Measurements from ENCODE around the gene TPM1. TPM values are rescaled to one million over a fixed set of nuclear protein-coding genes. Genes with fewer than 3 reads are reported as not detected.
"Not testable (repeated sequence)": the region's sequence is repeated elsewhere in the genome, so short reads cannot be mapped to it uniquely, and the experiment has no call there.

Gene TPM1
- total RNA-seq, 1 experiment from 2014 or later: 828 TPM

DNA sequence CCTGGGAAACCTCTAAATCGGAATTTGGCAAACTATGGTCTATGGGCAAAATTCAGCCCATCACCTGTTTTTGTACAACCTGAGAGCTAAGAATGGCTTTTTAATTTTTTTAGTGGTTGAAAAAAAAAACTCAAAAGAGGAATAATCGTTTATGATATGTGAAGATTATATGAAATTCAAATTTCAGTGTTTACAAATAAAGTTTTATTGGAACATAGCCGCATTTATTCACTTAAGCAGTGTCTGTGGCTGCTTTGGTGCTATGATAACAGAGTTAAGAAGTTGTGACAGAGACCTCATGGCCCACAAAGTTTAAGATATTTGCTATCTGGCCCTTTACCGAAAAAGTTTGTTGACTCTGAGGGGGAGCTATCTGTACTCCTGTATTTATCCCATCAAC is 42.7 kb downstream of the TPM1 start:
- no peak for DNase-seq (ENCODE audit: low spot score)
- in situ Hi-C loops (cut with HindIII; ENCODE audit: low sequenced_read_pairs): no loop called here

DNA sequence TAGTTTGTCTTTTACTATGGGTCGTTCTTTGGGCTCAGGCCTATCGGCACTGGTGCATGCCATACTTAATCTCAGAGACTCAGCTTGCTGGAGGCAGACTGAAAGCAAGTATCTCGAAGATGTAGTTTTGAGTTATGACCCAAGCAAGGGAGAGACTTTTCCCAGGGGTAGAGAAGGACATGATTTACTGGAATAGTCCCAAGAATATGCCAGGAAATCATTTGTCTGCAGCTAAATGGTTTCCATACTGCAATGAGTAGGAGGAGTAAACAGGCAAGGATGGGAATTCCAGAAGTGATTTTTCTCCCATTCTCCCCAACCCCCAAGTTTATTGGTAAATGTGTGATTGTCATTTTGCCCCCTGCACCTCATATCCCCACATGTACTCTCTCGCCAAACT is 43.7 kb downstream of the TPM1 start:
- in situ Hi-C loops (cut with HindIII; ENCODE audit: low sequenced_read_pairs): no loop called here
- DNase-seq (ENCODE audit: low spot score): no peak

DNA sequence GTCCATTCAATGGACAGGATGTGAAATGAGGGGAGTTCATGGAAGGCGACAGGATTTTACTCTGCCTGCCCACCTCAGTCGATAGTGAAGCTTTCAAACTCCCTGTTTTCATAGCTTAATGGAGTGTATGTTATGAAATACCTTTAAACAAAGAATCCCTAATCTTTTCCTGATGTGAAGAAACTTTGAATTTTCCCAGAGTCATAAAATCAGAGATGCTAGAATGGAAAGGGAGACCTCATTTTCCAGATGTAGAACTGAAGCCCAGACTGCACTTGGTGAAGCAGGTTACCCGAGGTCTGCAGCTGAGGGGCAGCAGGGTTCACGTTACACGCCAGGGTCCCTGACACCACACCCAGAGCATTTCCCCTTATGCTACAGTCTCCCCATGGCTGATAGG is 44.4 kb downstream of the TPM1 start:
- in situ Hi-C loops (cut with HindIII; ENCODE audit: low sequenced_read_pairs): no loop called here
- DNase-seq (ENCODE audit: low spot score): no peak

- in situ Hi-C loops (cut with HindIII; ENCODE audit: low sequenced_read_pairs): no loop called here
- DNase-seq (ENCODE audit: low spot score): no peak
Observed at GRCh38 chr15:63088533-63089245, 46.1 kb downstream of the TPM1 start.

DNA sequence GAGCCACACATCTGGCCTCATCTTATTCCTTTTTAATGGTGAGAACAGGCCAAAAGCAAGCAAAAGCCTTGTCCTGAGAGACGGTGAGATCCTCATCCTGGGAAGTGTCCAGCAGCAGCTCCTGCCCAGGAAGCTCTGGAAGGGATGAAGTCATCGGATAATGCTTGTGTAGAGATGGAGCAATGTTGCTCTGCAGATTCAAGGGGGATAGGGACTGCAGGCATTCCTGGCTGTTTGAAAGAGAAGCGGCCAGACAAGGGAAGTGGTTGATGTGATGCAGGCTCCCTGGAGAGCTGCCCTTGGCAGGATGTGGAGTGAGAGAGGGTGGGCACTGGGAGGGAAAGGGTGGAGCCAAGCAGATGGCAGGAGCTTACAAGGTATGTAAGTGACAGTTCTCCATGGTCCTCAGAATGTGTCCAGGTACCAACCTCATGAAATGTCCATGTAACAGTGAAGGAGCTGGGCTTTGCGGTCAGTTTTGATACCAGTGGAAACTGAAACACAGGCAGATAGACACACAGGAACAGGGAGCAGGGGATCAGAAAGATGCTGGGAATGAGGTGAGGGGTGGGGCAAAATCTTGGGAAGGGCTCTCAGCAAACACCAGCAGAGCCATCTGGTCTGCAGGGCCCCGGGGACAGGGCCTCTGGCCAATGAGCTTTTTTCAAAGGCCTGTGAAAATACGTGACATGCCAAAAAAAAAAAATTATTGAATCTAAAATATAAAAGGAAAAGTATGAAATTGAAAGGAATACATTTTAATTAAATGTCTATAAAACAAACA is 46.9 kb downstream of the TPM1 start:
- in situ Hi-C loops (cut with HindIII; ENCODE audit: low sequenced_read_pairs): no loop called here
- DNase-seq (ENCODE audit: low spot score): peak; percentile 57

- no peak for DNase-seq (ENCODE audit: low spot score)
- in situ Hi-C loops (cut with HindIII; ENCODE audit: low sequenced_read_pairs): no loop called here
Observed at GRCh38 chr15:63090472-63090871, 47.9 kb downstream of the TPM1 start.

- DNase-seq (ENCODE audit: low spot score): no peak
- in situ Hi-C loops (cut with HindIII; ENCODE audit: low sequenced_read_pairs): no loop called here
Observed at GRCh38 chr15:63090887-63091286, 48.3 kb downstream of the TPM1 start.

DNA sequence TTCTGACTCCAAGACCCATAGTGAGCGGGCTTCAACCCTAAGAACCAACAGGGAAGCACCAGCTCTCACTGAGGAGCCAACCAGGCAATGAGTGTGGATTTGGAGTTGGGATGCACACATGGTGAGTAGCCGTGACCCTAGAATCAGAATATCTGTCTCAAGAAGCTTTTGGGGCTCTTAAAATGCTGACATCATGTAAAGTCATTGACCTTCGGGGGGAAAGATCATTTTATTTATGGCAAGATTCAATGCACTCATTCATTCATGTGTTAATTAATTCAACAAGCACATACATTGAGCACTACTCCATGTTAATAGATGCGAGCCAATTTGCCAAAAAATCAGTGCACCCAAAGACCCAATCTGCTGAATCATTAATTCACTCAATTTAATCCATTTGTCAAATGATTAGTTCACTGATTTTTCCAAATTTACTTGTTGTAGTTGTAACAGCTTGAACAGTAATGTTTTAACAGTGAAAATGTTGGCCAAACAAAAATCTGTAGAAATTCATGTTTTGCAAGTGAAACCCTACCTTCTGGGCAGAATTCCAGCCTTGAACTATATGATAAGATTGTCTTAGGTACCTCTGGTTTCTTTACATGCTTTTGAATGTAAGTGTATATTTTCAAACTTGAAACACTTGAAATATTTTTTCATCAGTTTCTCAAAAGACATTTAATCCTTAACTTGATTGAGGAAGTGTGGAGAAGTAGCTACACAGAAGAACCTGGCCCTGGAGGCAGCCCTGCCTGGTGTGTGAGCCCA is 49.3 kb downstream of the TPM1 start:
- in situ Hi-C loops (cut with HindIII; ENCODE audit: low sequenced_read_pairs): no loop called here
- DNase-seq (ENCODE audit: low spot score): no peak

DNA sequence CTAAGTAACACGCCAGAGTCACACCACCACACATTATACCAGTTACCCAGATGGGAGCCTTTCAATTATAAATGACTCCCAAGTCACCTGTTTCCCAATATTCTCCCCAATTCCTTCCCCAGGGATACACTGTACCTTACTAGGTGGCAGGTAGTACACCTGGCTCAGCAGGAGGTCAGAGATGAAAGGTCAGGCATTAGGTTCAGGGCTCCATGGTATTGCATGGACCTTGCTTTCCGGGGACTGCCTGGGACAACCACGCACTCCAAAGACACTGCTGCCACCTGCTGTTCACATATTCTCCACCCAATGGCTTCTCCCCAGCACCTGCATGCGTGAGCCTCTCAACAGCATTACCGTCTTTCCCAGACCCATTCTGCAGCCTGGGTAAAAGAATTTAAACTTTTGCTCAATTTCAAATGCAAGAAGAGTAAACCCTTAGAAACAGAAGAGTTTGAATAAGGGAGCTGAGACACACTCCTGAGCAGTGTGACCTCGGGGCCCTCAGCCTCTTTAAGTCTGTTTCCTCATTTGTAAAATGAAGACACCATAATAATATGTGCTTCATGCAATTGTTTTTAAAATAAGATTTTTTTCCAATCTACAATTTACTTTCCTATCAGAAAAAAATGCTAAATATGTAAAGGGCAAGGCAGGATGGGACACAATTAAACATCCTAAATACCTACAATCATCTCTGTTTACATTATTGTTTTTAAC is 51.1 kb downstream of the TPM1 start:
- DNase-seq (ENCODE audit: low spot score): peak; percentile 87
- in situ Hi-C loops (cut with HindIII; ENCODE audit: low sequenced_read_pairs): no loop called here

DNA sequence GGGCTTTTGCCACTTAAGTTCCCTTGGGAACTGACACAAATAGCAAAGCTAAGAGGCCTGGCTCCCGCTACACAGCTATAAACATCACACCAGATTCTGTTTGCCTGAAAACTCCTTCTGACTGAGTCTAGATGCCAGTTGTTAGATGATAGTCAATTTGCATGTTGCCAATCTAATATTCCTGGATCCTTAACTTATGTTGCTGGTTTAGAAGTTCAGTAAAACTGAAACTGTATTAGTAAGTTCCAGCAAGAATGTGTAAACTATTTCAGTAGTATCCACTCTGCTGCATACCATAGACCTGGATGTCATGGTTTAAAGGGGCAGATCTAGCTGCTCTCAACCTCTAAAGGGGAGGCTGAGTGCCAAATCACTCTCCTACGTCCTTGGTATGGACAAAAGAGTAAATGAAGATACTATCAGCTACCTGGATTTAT is 52.0 kb downstream of the TPM1 start:
- in situ Hi-C loops (cut with HindIII; ENCODE audit: low sequenced_read_pairs): no loop called here
- DNase-seq (ENCODE audit: low spot score): no peak

- in situ Hi-C loops (cut with HindIII; ENCODE audit: low sequenced_read_pairs): no loop called here
- no peak for DNase-seq (ENCODE audit: low spot score)
Observed at GRCh38 chr15:63096178-63096577, 53.6 kb downstream of the TPM1 start.

DNA sequence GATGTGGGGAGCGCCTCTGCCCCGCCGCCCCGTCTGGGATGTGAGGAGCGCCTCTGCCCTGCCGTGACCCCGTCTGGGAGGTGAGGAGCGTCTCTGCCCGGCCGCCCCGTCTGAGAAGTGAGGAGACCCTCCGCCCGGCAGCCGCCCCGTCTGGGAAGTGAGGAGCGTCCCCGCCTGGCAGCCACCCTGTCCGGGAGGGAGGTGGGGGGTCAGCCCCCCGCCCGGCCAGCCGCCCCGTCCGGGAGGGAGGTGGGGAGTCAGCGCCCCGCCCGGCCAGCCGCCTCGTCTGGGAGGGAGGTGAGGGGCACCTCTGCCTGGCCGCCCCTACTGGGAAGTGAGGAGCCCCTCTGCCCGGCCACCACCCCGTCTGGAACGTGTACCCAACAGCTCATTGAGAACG is 56.4 kb downstream of the TPM1 start:
- in situ Hi-C loops (cut with HindIII; ENCODE audit: low sequenced_read_pairs); DNase-seq (ENCODE audit: low spot score): not testable (repeated sequence)

GRCh38 chr15:63099581-63099980 is 57.0 kb downstream of the TPM1 start:
- DNase-seq (ENCODE audit: low spot score); in situ Hi-C loops (cut with HindIII; ENCODE audit: low sequenced_read_pairs): not testable (repeated sequence)

DNA sequence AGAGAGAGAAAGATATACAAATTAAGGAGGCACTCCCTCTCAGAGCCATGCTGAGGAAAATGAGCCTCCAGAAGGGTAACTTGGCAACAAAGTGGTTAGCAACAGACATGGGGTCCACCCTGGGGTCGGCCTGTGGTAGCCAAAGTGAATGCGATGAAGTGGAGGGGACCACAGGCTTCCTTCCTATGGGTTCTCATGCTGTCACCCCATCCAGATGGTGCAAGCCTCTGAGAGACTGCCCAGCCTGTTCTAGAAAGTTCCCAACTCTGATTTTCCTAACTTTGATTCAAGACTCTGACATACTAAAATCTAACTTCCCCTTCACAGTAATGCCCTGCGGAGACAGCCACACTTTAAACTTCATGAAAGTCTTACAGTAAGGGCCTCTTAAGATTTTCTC is 60.9 kb downstream of the TPM1 start:
- no peak for DNase-seq (ENCODE audit: low spot score)
- in situ Hi-C loops (cut with HindIII; ENCODE audit: low sequenced_read_pairs): no loop called here

- DNase-seq (ENCODE audit: low spot score): no peak
- in situ Hi-C loops (cut with HindIII; ENCODE audit: low sequenced_read_pairs): no loop called here
Observed at GRCh38 chr15:63104727-63105126, 62.2 kb downstream of the TPM1 start.

DNA sequence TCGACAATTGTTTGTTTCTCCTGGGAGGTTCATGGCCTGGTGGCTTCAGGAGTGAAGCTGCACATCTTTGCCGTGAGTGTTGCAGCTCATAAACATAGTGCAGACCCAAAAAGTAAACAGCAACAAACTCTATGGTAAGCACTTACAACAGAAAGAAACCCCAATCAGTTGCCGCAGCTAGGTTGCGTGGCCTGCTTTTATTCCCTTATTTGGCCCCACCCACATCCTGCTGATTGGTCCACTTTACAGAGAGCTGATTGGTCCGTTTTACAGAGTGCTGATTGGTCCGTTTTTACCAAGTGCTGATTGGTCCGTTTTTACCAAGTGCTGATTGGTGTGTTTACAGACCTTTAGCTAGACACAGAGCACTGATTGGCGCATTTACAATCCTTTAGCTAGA is 62.8 kb downstream of the TPM1 start:
- in situ Hi-C loops (cut with HindIII; ENCODE audit: low sequenced_read_pairs): not testable (repeated sequence)

GRCh38 chr15:63107895-63108546 is 65.5 kb downstream of the TPM1 start:
- DNase-seq (ENCODE audit: low spot score): no peak
- in situ Hi-C loops (cut with HindIII; ENCODE audit: low sequenced_read_pairs): no loop called here

More for the DNA sequence above, 62.8 kb downstream of the TPM1 start:
- DNase-seq (ENCODE audit: low spot score): not testable (repeated sequence)

- no peak for DNase-seq (ENCODE audit: low spot score)
- in situ Hi-C loops (cut with HindIII; ENCODE audit: low sequenced_read_pairs): no loop called here
Observed at GRCh38 chr15:63109498-63109897, 67.0 kb downstream of the TPM1 start.

DNA sequence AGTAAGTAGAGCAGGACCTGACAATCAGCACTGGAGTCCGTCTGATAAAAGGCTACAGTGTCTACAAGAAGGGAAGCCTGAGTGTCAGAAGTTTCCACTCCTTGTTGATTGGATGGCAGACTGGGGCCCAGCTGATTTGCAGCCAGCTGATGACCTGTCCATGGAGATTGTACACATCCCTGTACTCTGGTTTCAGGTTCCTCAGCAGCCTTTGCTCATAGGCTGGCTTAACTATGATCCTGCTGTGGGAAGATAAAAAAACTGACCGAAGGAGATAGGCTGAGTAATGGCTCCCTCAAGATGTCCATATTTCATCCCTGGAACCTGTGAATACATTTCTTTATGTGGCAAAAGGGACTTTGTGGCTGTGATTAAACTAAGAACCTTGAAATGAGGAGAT is 67.4 kb downstream of the TPM1 start:
- in situ Hi-C loops (cut with HindIII; ENCODE audit: low sequenced_read_pairs): no loop called here

More for the DNA sequence above, 67.4 kb downstream of the TPM1 start:
- DNase-seq (ENCODE audit: low spot score): no peak
